ENCODE data around the gene LHPP. TPM values are rescaled to one million over a fixed set of nuclear protein-coding genes. Genes with fewer than 3 reads are reported as not detected.
A peak's percentile ranks its signal among the peaks of the same experiment; 100 is the strongest.
"Not testable (repeated sequence)": the region's sequence is repeated elsewhere in the genome, so short reads cannot be mapped to it uniquely, and the experiment has no call there.

Gene LHPP, protein sequence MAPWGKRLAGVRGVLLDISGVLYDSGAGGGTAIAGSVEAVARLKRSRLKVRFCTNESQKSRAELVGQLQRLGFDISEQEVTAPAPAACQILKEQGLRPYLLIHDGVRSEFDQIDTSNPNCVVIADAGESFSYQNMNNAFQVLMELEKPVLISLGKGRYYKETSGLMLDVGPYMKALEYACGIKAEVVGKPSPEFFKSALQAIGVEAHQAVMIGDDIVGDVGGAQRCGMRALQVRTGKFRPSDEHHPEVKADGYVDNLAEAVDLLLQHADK
- total RNA-seq = 9.1 TPM
- long read RNA-seq, partial matches to known transcripts = 1 of 11 reads
- long read RNA-seq, other reads (novel, unspliced or antisense) = 4 of 11 reads

- ATAC-seq (peak; percentile 98), DNase-seq (peak; percentile 93)
- intact Hi-C loops (cut with micrococcal nuclease) = no loop called here
Observed at GRCh38 chr10:124461642-124462347, at the start of gene LHPP. LHPP (plus strand) TSS chr10:124461823; CDS start chr10:124461863, 40 bp downstream.

- ATAC-seq (no peak), DNase-seq (no peak)
- intact Hi-C loops (cut with micrococcal nuclease) = no loop called here
Observed at GRCh38 chr10:124414076-124414475, 47.5 kb upstream of the LHPP start.

DNA sequence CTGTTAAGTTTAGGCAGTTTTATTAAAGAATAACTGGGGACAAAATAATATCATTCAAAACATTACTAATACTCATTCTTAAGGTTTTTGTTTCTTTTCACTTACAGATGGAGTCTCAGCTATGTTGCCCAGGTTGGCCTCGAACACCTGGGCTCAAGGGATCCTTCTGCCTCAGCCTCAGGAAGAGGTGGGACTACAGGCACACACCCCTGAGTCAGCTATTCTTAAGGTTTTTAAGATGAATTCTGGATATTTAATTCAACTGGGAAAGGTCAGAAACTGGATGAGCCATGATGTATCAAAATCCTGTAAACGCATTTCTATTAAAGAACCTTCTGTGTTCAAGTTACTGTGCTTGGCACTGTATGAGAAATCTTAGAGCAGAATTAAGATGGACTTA is 46.4 kb upstream of the LHPP start:
- DNase-seq = no peak
- no peak for ATAC-seq
- intact Hi-C loops (cut with micrococcal nuclease) = no loop called here

DNA sequence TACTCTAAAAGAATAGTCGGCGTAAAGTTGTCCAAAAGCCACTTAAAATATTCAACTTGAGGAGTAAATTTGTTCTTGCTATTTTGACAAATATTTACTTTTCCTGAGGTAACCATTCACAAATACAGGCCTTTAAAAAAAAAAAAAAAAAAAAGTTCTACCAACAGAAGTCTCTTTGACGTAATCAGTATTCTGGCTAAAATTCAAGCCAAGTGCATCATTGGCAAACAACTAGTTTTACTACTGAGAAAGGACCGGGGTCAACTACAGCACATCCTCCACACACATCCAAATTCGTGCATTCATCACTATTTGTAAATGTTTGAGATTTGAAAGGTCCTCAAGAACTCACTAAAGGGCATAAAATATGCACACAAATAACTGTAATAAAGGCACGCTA is 44.9 kb upstream of the LHPP start:
- DNase-seq (no peak), ATAC-seq (no peak)
- intact Hi-C loops (cut with micrococcal nuclease) = no loop called here

DNA sequence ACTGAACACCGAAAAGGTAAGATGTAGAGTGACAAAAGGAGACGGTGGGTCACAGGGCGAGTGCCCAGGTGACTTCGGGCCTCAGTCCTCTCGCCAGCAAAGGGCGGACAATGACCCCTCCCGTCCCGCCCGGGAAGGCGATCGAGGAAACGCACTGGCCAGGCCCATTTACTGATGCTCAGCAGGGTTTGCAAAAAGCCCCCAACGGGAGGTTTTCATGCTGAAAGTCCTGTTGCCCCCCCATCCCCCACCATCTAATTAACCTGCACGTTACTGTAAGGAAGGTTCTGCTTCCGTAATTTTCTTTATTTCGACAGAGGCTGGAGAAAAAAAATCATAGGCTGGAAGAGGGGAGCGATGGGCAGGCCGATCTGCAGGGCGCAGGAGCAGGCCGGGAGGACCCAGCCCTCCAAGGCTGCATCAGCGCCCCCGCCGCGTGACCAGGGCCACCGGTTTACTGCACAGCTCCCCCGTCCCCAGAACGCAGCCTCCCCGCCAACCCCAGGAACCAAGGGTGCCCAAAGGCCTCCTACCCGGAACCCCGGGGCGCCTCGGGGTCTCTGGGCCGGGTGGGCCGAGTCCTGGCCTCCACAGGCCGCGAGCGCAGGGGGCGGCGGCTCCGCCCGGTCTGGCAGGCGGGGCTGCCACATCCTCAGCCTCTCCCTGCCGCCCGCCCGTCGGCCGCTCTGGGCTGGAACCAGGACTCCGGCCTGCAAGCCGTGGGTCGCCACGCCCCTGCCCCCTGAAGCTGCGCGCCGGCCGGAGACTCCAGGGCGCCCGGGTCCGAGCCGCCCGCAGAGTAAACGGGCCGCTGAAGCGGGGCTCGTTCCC is 43.5 kb upstream of the LHPP start:
- peak; percentile 76 for DNase-seq
- ATAC-seq = peak; percentile 74
- intact Hi-C loops (cut with micrococcal nuclease) = no loop called here

DNA sequence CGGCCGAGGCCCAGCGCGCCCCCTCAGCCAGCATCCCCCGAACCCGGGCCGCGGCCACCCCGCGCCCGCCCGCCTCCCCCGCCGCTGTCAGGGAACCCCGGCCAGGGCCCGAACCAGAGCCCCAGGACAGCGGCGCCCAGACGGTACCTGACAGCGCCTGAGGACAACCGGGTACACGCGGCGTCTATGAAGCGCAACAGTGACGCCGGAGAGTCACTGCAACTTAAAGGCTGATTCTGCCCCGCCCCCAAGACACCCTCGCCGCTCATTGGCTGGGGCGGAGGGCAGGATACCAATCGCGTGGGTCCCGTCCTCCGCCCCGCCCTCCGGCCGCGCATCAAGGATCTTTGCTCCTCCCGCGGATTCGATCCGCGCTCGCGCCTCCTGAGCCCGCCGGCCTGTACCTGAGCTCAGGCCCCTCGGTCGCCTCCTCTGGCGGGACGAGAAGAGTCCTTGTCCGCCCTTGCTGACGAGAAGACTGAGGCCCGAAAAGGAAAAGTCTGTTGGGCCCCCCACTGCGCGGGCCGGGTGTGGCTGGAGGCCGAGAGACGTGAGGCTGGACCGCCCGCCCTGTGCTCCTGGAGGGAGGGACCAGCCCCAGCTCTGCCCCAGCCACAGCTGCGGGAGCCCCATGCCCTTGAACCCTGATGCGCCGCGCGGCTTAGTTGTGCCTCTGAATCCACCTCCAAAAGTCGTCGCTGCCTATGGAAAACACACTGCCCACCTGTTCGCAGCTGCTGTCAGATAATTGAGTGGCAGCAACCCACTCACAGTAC is 42.7 kb upstream of the LHPP start, which contains the start of gene OAT:
OAT (minus strand) TSS at position 198 of the 776 bp plus-strand sequence. CDS start 6,752 bp downstream, outside the sequence.
- ATAC-seq (peak; percentile 99), DNase-seq (peak; percentile 98)
- intact Hi-C loops (cut with micrococcal nuclease) = no loop called here

DNA sequence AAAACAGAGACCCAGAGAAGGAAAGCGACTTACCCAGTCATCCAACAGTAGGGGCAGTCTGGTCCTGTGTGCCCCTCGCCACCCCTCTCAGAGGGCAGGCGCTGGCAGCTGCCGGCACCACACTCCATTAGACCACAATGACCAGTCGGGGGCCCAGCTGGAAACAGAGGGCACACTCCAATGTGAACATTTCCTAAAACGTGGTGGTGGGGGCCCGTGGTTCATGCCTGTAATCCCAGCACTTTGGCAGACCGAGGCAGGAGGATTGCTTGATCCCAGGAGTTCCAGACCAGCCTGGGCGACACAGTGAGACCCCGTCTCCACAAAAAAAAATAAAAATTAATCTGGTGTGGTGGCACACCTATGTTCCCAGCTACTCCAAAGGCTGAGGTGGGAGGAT is 42.0 kb upstream of the LHPP start:
- intact Hi-C loops (cut with micrococcal nuclease) = no loop called here
- DNase-seq = no peak
- no peak for ATAC-seq

DNA sequence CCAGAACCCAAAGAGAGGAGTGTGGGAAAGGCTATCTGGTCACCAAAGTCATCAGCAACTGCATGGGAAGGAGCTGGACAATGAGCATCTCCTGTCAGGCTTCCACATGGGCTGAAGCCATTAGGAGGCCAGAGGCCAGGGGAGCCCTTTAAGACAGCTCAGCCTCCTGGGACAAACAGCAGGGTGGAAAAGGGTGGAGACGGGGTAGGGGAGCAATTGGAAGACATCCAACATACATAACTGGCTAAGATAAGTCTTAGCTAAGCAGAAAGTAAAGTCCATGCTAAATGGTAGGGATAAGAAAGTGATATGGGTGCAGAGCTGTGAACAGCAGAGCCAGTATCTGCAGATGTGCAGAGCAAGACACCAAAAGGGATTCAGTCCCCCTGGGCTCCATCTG is 41.4 kb upstream of the LHPP start:
- intact Hi-C loops (cut with micrococcal nuclease) = no loop called here
- DNase-seq (no peak), ATAC-seq (no peak)

- ATAC-seq = no peak
- no peak for DNase-seq
- intact Hi-C loops (cut with micrococcal nuclease) = no loop called here
Observed at GRCh38 chr10:124422742-124423141, 38.9 kb upstream of the LHPP start.

- DNase-seq (no peak), ATAC-seq (no peak)
- intact Hi-C loops (cut with micrococcal nuclease) = no loop called here
Observed at GRCh38 chr10:124423813-124424212, 37.8 kb upstream of the LHPP start.

GRCh38 chr10:124425227-124425962 is 36.2 kb upstream of the LHPP start:
- no peak for ATAC-seq
- intact Hi-C loops (cut with micrococcal nuclease) = no loop called here
- no peak for DNase-seq

- intact Hi-C loops (cut with micrococcal nuclease) = no loop called here
- ATAC-seq (no peak), DNase-seq (no peak)
Observed at GRCh38 chr10:124428207-124428777, 33.3 kb upstream of the LHPP start.

GRCh38 chr10:124429576-124429975 is 32.0 kb upstream of the LHPP start:
- ATAC-seq = no peak
- intact Hi-C loops (cut with micrococcal nuclease) = no loop called here
- no peak for DNase-seq

- DNase-seq (no peak), ATAC-seq (no peak)
- intact Hi-C loops (cut with micrococcal nuclease) = no loop called here
Observed at GRCh38 chr10:124430077-124430476, 31.5 kb upstream of the LHPP start.

GRCh38 chr10:124433461-124433860 is 28.2 kb upstream of the LHPP start:
- ATAC-seq = no peak
- intact Hi-C loops (cut with micrococcal nuclease) = no loop called here
- DNase-seq = no peak

- ATAC-seq; DNase-seq; intact Hi-C loops (cut with micrococcal nuclease): not testable (repeated sequence)
Observed at GRCh38 chr10:124435683-124436082, 25.9 kb upstream of the LHPP start.

DNA sequence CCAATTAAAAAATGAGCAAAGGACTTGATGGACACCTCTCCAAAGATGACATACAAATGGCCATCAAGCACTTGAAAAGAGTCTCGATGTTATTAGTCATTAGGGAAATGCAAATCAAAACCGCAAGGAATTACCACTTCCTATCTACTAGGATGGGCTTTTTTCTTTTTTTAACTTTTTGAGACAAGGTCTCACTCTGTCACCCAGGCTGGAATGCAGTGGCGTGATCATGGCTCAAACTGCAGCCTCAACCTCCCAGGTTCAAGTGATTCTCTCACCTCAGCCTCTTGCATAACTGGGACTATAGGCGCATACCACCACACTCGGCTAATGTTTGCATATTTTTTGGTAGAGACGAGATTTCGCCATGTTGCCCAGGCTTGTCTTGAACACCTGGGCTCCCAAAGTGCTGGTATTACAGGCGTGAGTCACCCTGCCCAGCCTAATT is 25.4 kb upstream of the LHPP start:
- DNase-seq (no peak), ATAC-seq (no peak)
- intact Hi-C loops (cut with micrococcal nuclease) = no loop called here

DNA sequence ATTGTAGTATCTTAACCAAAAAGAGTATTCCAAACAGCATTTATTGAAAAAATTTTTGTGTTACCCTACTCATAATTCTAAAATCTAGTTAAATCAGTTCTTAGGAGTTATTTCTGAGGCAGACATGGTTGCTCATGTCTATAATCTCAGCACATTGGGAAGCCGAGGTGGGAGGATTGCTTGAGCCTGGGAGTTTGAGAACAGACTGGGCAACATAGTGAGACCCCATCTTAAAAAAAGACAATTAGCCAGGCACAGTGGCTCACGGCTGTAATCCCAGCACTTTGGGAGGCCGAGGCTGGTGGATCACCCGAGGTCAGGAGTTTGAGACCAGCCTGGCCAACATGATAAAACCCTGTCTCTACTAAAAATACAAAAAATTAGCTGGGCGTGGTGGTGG is 19.9 kb upstream of the LHPP start:
- intact Hi-C loops (cut with micrococcal nuclease); ATAC-seq; DNase-seq: not testable (repeated sequence)

Measured in left ventricle myocardium superior (tissue), 1 donor.